Esophagus muscularis mucosa (tissue), 3 donors: ENCODE results near the gene TOMM20.

ENCODE experiments used
- POLR2A ChIP-seq: fragments of 450-650 bp; IDR thresholded peaks from one replicate; pipeline ENCODE4 v1.6.1; 2017; ENCODE audit warnings: antibody characterized with exemption, moderate library complexity, mild to moderate bottlenecking, low read depth
- TF ChIP-seq, protein P1 (sequence below), 3 experiments: fragments of 200-600 bp in 2 of 3; fragments of 450-650 bp in 1 of 3; sonication (generic) in 2 of 3; IDR thresholded peaks; one replicate each; pipeline ENCODE4 v1.5.1; 2017 to 2019; ENCODE audit warnings: antibody characterized with exemption in 3 of 3, mild to moderate bottlenecking in 2 of 3, moderate library complexity in 1 of 3

DNA sequence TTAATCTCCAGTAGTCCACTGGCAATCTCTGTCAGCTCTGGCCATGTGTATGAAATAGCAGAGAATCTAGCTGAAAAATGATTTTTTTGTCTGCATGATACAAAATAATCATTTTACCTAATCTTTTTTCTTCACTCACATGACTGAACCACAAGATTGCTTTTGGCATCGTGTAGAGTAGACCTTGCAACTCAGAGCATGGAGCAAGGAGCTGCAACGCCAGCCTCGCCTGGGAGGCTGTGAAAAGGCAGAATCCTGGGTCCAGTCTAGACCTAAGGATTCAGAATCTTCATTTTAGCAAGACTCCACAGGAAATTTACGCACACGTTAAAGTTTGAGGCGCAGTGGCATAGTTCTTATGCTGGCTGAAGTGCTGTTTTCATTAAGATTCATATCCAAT lies 40.2 kb downstream of the TOMM20 start:
- no peak for TF ChIP-seq POLR2A
- TF ChIP-seq, protein P1, sequence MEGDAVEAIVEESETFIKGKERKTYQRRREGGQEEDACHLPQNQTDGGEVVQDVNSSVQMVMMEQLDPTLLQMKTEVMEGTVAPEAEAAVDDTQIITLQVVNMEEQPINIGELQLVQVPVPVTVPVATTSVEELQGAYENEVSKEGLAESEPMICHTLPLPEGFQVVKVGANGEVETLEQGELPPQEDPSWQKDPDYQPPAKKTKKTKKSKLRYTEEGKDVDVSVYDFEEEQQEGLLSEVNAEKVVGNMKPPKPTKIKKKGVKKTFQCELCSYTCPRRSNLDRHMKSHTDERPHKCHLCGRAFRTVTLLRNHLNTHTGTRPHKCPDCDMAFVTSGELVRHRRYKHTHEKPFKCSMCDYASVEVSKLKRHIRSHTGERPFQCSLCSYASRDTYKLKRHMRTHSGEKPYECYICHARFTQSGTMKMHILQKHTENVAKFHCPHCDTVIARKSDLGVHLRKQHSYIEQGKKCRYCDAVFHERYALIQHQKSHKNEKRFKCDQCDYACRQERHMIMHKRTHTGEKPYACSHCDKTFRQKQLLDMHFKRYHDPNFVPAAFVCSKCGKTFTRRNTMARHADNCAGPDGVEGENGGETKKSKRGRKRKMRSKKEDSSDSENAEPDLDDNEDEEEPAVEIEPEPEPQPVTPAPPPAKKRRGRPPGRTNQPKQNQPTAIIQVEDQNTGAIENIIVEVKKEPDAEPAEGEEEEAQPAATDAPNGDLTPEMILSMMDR (IDR thresholded peaks at IDR 0.05): no peak
